Liver (tissue), 9 donors: ENCODE data around the gene CCDC9B. TPM values are rescaled to one million over a fixed set of nuclear protein-coding genes. Genes with fewer than 3 reads are reported as not detected.

Experiments
- DNase-seq: peaks from one replicate; pipeline ENCODE4 v3.0.0-alpha.2; 2017; ENCODE audit warnings: low spot score
- H3K27ac ChIP-seq, 2 donors: one replicate each; pipeline ENCODE4 v1.7.0; 2013; ENCODE audit warnings: inconsistent platforms in 2 of 2, low read length in 2 of 2, control low read depth in 1 of 2, low read depth in 1 of 2, mild to moderate bottlenecking in 1 of 2
- H3K27me3 ChIP-seq, 4 donors: one replicate each; pipeline versions ENCODE4 v1.6.1 to v1.7.0; 2013; ENCODE audit warnings: low read length in 3 of 4, inconsistent platforms in 1 of 4, mild to moderate bottlenecking in 1 of 4, moderate library complexity in 1 of 4; ENCODE audit not compliant: control insufficient read depth in 4 of 4, insufficient read depth in 4 of 4
- H3K36me3 ChIP-seq, 4 donors: one replicate each; pipeline versions ENCODE4 v1.6.1 to v1.7.0; 2013; ENCODE audit warnings: low read length in 3 of 4, mild to moderate bottlenecking in 3 of 4, low read depth in 1 of 4, moderate library complexity in 1 of 4; ENCODE audit not compliant: control insufficient read depth in 4 of 4, insufficient read depth in 3 of 4
- H3K4me1 ChIP-seq, 4 donors: one replicate each; pipeline versions ENCODE4 v1.6.1 to v1.7.0; 2013; ENCODE audit warnings: low read length in 3 of 4, mild to moderate bottlenecking in 3 of 4, moderate library complexity in 1 of 4; ENCODE audit not compliant: control insufficient read depth in 4 of 4, insufficient read depth in 4 of 4
- H3K4me3 ChIP-seq, 3 donors: one replicate each; pipeline versions ENCODE4 v1.6.1 to v1.7.0; 2013; ENCODE audit warnings: low read length in 3 of 3, control low read depth in 1 of 3, low read depth in 1 of 3, mild to moderate bottlenecking in 1 of 3
- H3K9ac ChIP-seq, 2 donors: one replicate each; pipeline ENCODE4 v1.7.0; 2013; ENCODE audit warnings: low read length in 2 of 2, mild to moderate bottlenecking in 2 of 2, moderate library complexity in 2 of 2, control low read depth in 1 of 2, low read depth in 1 of 2
- H3K9me3 ChIP-seq, 4 donors: one replicate each; pipeline versions ENCODE4 v1.6.1 to v1.7.0; 2013; ENCODE audit warnings: low read length in 3 of 4; ENCODE audit not compliant: control insufficient read depth in 4 of 4
- ATF3 ChIP-seq: IDR thresholded peaks from 2 replicates; pipeline ENCODE4 v1.6.1; 2016; ENCODE audit warnings: antibody characterized with exemption
- CTCF ChIP-seq: fragments of 150-350 bp; IDR thresholded peaks from 2 replicates; pipeline ENCODE4 v1.5.1; 2017; ENCODE audit warnings: improper control_type of control experiment, low read depth, low read length; ENCODE audit not compliant: missing input control
- EGR1 ChIP-seq, 2 donors: IDR thresholded peaks; 2 replicates each; pipeline ENCODE4 v1.6.1; 2016 to 2018; ENCODE audit warnings: antibody characterized with exemption in 2 of 2, low read depth in 2 of 2
- FOXA1 ChIP-seq: IDR thresholded peaks from 2 replicates; pipeline ENCODE4 v1.6.1; 2016; ENCODE audit warnings: antibody characterized with exemption
- FOXA2 ChIP-seq: IDR thresholded peaks from 2 replicates; pipeline ENCODE4 v1.6.1; 2016; ENCODE audit warnings: antibody characterized with exemption
- GABPA ChIP-seq, 2 donors: IDR thresholded peaks in 1 of 2; conservative IDR thresholded peaks in 1 of 2; 2 replicates each; pipeline ENCODE4 v1.6.1; 2016; ENCODE audit warnings: antibody characterized with exemption in 2 of 2, mild to moderate bottlenecking in 1 of 2, moderate library complexity in 1 of 2
- HNF4A ChIP-seq, 2 donors: conservative IDR thresholded peaks; 2 replicates each; pipeline ENCODE4 v1.6.1; 2016; ENCODE audit warnings: antibody characterized with exemption in 2 of 2, mild to moderate bottlenecking in 2 of 2
- HNF4G ChIP-seq: IDR thresholded peaks from 2 replicates; pipeline ENCODE4 v1.6.1; 2016; ENCODE audit warnings: antibody characterized with exemption
- MAX ChIP-seq: IDR thresholded peaks from 2 replicates; pipeline ENCODE4 v1.6.1; 2016; ENCODE audit warnings: antibody characterized with exemption
- NR2F2 ChIP-seq: IDR thresholded peaks from 2 replicates; pipeline ENCODE4 v1.6.1; 2016; ENCODE audit warnings: antibody characterized with exemption
- RAD21 ChIP-seq, 2 donors: IDR thresholded peaks; 2 replicates each; pipeline ENCODE4 v1.6.1; 2016; ENCODE audit warnings: antibody characterized with exemption in 2 of 2, mild to moderate bottlenecking in 2 of 2
- REST ChIP-seq: IDR thresholded peaks from 2 replicates; pipeline ENCODE4 v1.6.1; 2016; ENCODE audit warnings: antibody characterized with exemption, mild to moderate bottlenecking
- RXRA ChIP-seq, 2 donors: IDR thresholded peaks; 2 replicates each; pipeline ENCODE4 v1.6.1; 2017 to 2018; ENCODE audit warnings: antibody characterized with exemption in 2 of 2, mild to moderate bottlenecking in 1 of 2
- TAF1 ChIP-seq: conservative IDR thresholded peaks from 2 replicates; pipeline ENCODE4 v1.6.1; 2016; ENCODE audit warnings: antibody characterized with exemption, mild to moderate bottlenecking
- YY1 ChIP-seq: IDR thresholded peaks from 2 replicates; pipeline ENCODE4 v1.6.1; 2016; ENCODE audit warnings: antibody characterized with exemption, mild to moderate bottlenecking
- ZBTB33 ChIP-seq: IDR thresholded peaks from 2 replicates; pipeline ENCODE4 v1.6.1; 2016; ENCODE audit warnings: antibody characterized with exemption
- WGBS: extraction: QIAGEN DNeasy Blood & Tissue Kit; methylation state at CpG from one replicate; pipeline ENCODE4 v1.1.7; 2013; 5-methylcytosine and 5-hydroxymethylcytosine counted together
- polyA plus RNA-seq, 2 donors: library from polyadenylated mRNA; stranded (reverse) in 1 of 2; unstranded in 1 of 2; fragments of 200-250 nt in 1 of 2; fragments of >200 nt in 1 of 2; fragmentation: Nextera tagmentation in 1 of 2; extraction: Ambion mirVana in 1 of 2; gene quantifications; one replicate each; pipeline versions ENCODE4 v1.2.1 to v1.2.3, GENCODE V29; 2013 to 2015
- total RNA-seq, 2 donors: library from RNA; depleted of rRNA; stranded (reverse); fragments of >200 nt; gene quantifications; one replicate each; pipeline ENCODE4 v1.2.3, GENCODE V29; 2014
- donor health status: healthy.
- donor health status: healthy.
- donor health status: healthy.
- donor health status: healthy.
- donor health status: healthy.

CCDC9B gene
- total and polyA plus RNA-seq, 4 donors: 0.43 to 4.4 (median 0.73) TPM

GRCh38 chr15:40282869-40283614, 57.7 kb downstream of the CCDC9B start, which contains the start of gene ANKRD63:
Gene ANKRD63 (minus strand): TSS chr15:40283064. CDS start chr15:40282586, 478 bp downstream.
- Histone ChIP-seq H3K9ac (no peak within 1 kb of the TSS), H3K36me3 (no peaks in the 10 kb centered on the region), H3K4me1 (peaks cover 6 to 26% (median 14%) of the 10 kb centered on the region in 4 donors), H3K9me3 (no peaks in the 10 kb centered on the region), H3K27me3 (peaks cover 0 to 8% (median 2%) of the 10 kb centered on the region in 4 donors), H3K27ac (no peak within 1 kb of the TSS), H3K4me3 (peak within 1 kb of the TSS; percentile 5 to 46 (median 31))
- DNase-seq: no peak
- 6% methylated on average over 76 of the region's 76 CpGs for WGBS
- no peak for TF ChIP-seq FOXA1
- no peak for TF ChIP-seq HNF4A (conservative IDR thresholded peaks at IDR 0.05)
- no peak for TF ChIP-seq ATF3
- TF ChIP-seq YY1: no peak
- no peak for TF ChIP-seq CTCF
- TF ChIP-seq EGR1 (IDR thresholded peaks at IDR 0.05; ENCODE audit: low read depth in 2 of 2): no peak
- TF ChIP-seq HNF4G: no peak
- no peak for TF ChIP-seq RAD21 (IDR thresholded peaks at IDR 0.05)
- TF ChIP-seq RXRA (IDR thresholded peaks at IDR 0.05): no peak
- TF ChIP-seq NR2F2: no peak
- no peak for TF ChIP-seq MAX
- TF ChIP-seq ZBTB33: no peak
- TF ChIP-seq FOXA2: no peak
- no peak for TF ChIP-seq TAF1
- TF ChIP-seq REST: no peak
- no peak for TF ChIP-seq GABPA (IDR thresholded peaks at IDR 0.05 in 1 of 2, conservative IDR thresholded peaks at IDR 0.05 in 1 of 2)
